Measurements from ENCODE around the gene AJAP1.

- TF ChIP-seq CTCF (conservative IDR thresholded peaks at IDR 0.05 in 1 of 2, IDR thresholded peaks at IDR 0.05 in 1 of 2; ENCODE audit: low read depth in 1 of 2, low read length in 2 of 2) (no peak), EZH2 (IDR thresholded peaks at IDR 0.05; ENCODE audit: low read length, missing control alignments) (no peak)
These were observed 26.6 kb downstream of the AJAP1 start for GRCh38 chr1:4681026-4681425.

Data from fibroblast of lung (primary cell).